Measurements from ENCODE around the gene CASP10.

DNA sequence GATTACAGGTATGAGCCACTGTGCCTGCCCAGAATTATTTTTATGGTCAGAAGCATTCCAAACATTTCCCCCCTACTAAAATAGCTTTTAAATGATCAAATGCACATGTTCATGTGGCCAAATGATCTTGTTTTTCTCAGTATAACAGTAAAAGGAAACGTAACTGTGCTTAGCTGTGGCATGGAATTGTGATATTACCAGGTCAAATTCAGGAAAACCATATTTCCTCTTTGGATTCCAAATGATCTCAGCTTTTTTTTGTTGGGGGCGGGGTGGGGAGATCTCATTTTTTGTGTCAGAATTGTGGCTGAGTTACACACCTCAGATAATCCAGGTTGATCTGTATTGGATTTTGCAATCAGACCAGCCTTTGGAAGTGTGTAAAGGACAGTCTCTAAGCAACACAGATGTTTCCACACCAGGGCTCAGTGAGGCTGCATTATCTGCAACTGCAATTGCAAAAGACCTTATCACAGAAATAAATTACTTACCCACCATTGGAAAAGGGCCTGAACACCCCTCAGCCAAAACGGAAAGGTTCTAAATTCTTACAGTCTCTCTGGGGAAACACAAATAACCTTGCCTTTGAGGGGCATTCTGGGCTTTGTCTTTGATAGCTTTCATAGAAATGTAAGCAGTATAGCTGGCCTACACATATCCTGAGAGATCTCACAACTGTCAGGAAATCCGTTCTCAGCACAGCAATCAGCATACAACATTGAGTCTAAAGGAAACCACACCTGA is 8.4 kb downstream of the CASP10 start:
- TF ChIP-seq CTCF (IDR thresholded peaks at IDR 0.05) (no peak), POLR2A (IDR thresholded peaks at IDR 0.05) (no peak), POLR2AphosphoS5 (IDR thresholded peaks at IDR 0.05) (no peak), EP300 (IDR thresholded peaks at IDR 0.05) (no peak)

Data from stomach (tissue), 4 donors.